GM19395 (cell line): ENCODE results near the gene CD40.

Source experiments
- ATAC-seq: cut with Tn5 transposase; IDR thresholded peaks from one replicate; pipeline ENCODE4 v1.9.1; 2021; ENCODE audit warnings: mild to moderate bottlenecking, moderate library complexity; ENCODE audit not compliant: unreplicated experiment

Gene CD40

GRCh38 chr20:46121184-46121930 lies 3.2 kb downstream of the CD40 start:
- ATAC-seq, result no peak

GRCh38 chr20:46122071-46122470 lies 4.0 kb downstream of the CD40 start:
- ATAC-seq, result no peak

- no peak for ATAC-seq
Measured at GRCh38 chr20:46122516-46123481, 4.7 kb downstream of the CD40 start.

- ATAC-seq, result no peak
Measured at GRCh38 chr20:46123482-46124245, 5.5 kb downstream of the CD40 start.

GRCh38 chr20:46126440-46127056 lies 8.4 kb downstream of the CD40 start:
- no peak for ATAC-seq

- ATAC-seq, result no peak
Measured at GRCh38 chr20:46127396-46128010, 9.4 kb downstream of the CD40 start.

GRCh38 chr20:46128310-46129151 lies 10.4 kb downstream of the CD40 start:
- no peak for ATAC-seq

GRCh38 chr20:46129955-46130481 lies 11.9 kb downstream of the CD40 start:
- ATAC-seq, result no peak

GRCh38 chr20:46130534-46130933 lies 12.4 kb downstream of the CD40 start:
- no peak for ATAC-seq

- no peak for ATAC-seq
Measured at GRCh38 chr20:46131396-46131795, 13.3 kb downstream of the CD40 start.

- no peak for ATAC-seq
Measured at GRCh38 chr20:46132705-46133120, 14.6 kb downstream of the CD40 start.

- ATAC-seq, result no peak
Measured at GRCh38 chr20:46133886-46134654, 16.0 kb downstream of the CD40 start.

- no peak for ATAC-seq
Measured at GRCh38 chr20:46134716-46135115, 16.6 kb downstream of the CD40 start.

GRCh38 chr20:46135856-46136633 lies 17.9 kb downstream of the CD40 start:
- ATAC-seq, result no peak

- ATAC-seq, result no peak
Measured at GRCh38 chr20:46137816-46138215, 19.7 kb downstream of the CD40 start.

GRCh38 chr20:46139266-46139889 lies 21.3 kb downstream of the CD40 start:
- no peak for ATAC-seq

GRCh38 chr20:46139908-46140482 lies 21.9 kb downstream of the CD40 start:
- ATAC-seq, result no peak
